SKM-1 treated with dmso at 0.1 percent for 144 hours (cell line): Measurements from ENCODE around the gene IDH2.

Experiments used
- DNase-seq: peaks from one replicate; lab custom pipeline; 2025; ENCODE audit not compliant: unreplicated experiment; lab: John Stamatoyannopoulos, UW

Gene IDH2

GRCh38 chr15:90044916-90045371 lies 57.3 kb downstream of the IDH2 start:
- no peak for DNase-seq

GRCh38 chr15:90044191-90044590 lies 58.1 kb downstream of the IDH2 start:
- DNase-seq = no peak

GRCh38 chr15:90043530-90044010 lies 58.7 kb downstream of the IDH2 start:
- DNase-seq = no peak

- no peak for DNase-seq
Observed at GRCh38 chr15:90042766-90043529, 59.3 kb downstream of the IDH2 start.

GRCh38 chr15:90042356-90042755 lies 59.9 kb downstream of the IDH2 start:
- no peak for DNase-seq

- no peak for DNase-seq
Observed at GRCh38 chr15:90040618-90041017, 61.6 kb downstream of the IDH2 start.

GRCh38 chr15:90039996-90040395 lies 62.3 kb downstream of the IDH2 start:
- DNase-seq = no peak

GRCh38 chr15:90038632-90039095 lies 63.6 kb downstream of the IDH2 start:
- no peak for DNase-seq

- DNase-seq = peak; percentile 34
Observed at GRCh38 chr15:90037961-90038631, 64.2 kb downstream of the IDH2 start.

GRCh38 chr15:90037511-90037860 lies 64.8 kb downstream of the IDH2 start:
- no peak for DNase-seq

GRCh38 chr15:90036806-90037510 lies 65.3 kb downstream of the IDH2 start:
- no peak for DNase-seq

- no peak for DNase-seq
Observed at GRCh38 chr15:90036343-90036742, 65.9 kb downstream of the IDH2 start.

GRCh38 chr15:90035840-90036230 lies 66.4 kb downstream of the IDH2 start:
- DNase-seq = peak; percentile 69

GRCh38 chr15:90035095-90035839 lies 67.0 kb downstream of the IDH2 start:
- peak; percentile 84 for DNase-seq

GRCh38 chr15:90033448-90033847 lies 68.8 kb downstream of the IDH2 start:
- DNase-seq = no peak
